Calu3 (cell line): ENCODE results near the gene ELOVL7. TPM values are rescaled to one million over a fixed set of nuclear protein-coding genes. Genes with fewer than 3 reads are reported as not detected.
"Not testable (repeated sequence)": the region's sequence is repeated elsewhere in the genome, so short reads cannot be mapped to it uniquely, and the experiment has no call there.

Source experiments
- BruUV-seq: library from RNA; stranded (reverse); fragments of 400-500 nt; replicated peaks from 2 replicates; lab custom pipeline; 2021; lab: Mats Ljungman, UMichigan
- CTCF ChIA-PET: fragments of 300-600 bp; sonication (Branson Sonifier 250); formaldehyde crosslinking; loops from one replicate; lab custom pipeline; 2022; ENCODE audit warnings: antibody characterized with exemption; lab: Charles Lee
- DNase-seq: peaks from one replicate; pipeline ENCODE4 v3.0.0; 2022
- H3K27ac Mint-ChIP-seq: one replicate; pipeline ENCODE4 v1.8.0; 2022; ENCODE audit warnings: mixed read lengths; ENCODE audit not compliant: unreplicated experiment
- H3K27me3 Mint-ChIP-seq: one replicate; pipeline ENCODE4 v1.8.0; 2022; ENCODE audit warnings: mixed read lengths; ENCODE audit not compliant: unreplicated experiment
- H3K36me3 Mint-ChIP-seq: one replicate; pipeline ENCODE4 v1.8.0; 2022; ENCODE audit warnings: mild to moderate bottlenecking, moderate library complexity, mixed read lengths; ENCODE audit not compliant: insufficient read depth, unreplicated experiment
- H3K4me1 Mint-ChIP-seq: one replicate; pipeline ENCODE4 v1.8.0; 2022; ENCODE audit warnings: mild to moderate bottlenecking, low read depth, mixed read lengths; ENCODE audit not compliant: unreplicated experiment
- H3K4me3 Mint-ChIP-seq: one replicate; pipeline ENCODE4 v1.8.0; 2022; ENCODE audit warnings: mild to moderate bottlenecking, low read depth, moderate library complexity, mixed read lengths; ENCODE audit not compliant: unreplicated experiment
- H3K9me3 Mint-ChIP-seq: one replicate; pipeline ENCODE4 v1.8.0; 2022; ENCODE audit warnings: low read depth, mixed read lengths; ENCODE audit not compliant: unreplicated experiment
- CTCF ChIP-seq: fragments of 200-600 bp; IDR thresholded peaks from one replicate; pipeline ENCODE4 v1.8.0; 2022; ENCODE audit warnings: antibody characterized with exemption; ENCODE audit not compliant: unreplicated experiment
- intact Hi-C: fragments of 100-400 bp; cut with micrococcal nuclease; formaldehyde crosslinking; loops from one replicate; pipeline ENCODE4 v1.10.0; 2022; ENCODE audit not compliant: unreplicated experiment
- total RNA-seq: library from RNA; stranded (reverse); gene quantifications from 2 replicates; pipeline ENCODE4 v1.2.3, GENCODE V29; 2022

The ELOVL7 gene
- total RNA-seq, 1 experiment from 2014 or later: 40.5 TPM

- no peaks in the 10 kb centered on the region for H3K36me3 Mint-ChIP-seq
- no peak overlapping the region for H3K27ac Mint-ChIP-seq
- H3K4me3 Mint-ChIP-seq: no peak overlapping the region
- intact Hi-C loops: loop anchor here (5.0 kb wide), 1 partner anchor 34 kb away; no protein-coding TSS in a partner anchor
- BruUV-seq: no TSS peak
- H3K27me3 Mint-ChIP-seq: no peaks in the 10 kb centered on the region
- peaks cover 35% of the 10 kb centered on the region for H3K4me1 Mint-ChIP-seq
- H3K9me3 Mint-ChIP-seq: no peaks in the 10 kb centered on the region
- TF ChIP-seq CTCF: no peak
- CTCF ChIA-PET: no interaction called here
- no peak for DNase-seq
Observed at GRCh38 chr5:60803712-60804111, 40.4 kb downstream of the ELOVL7 start.

GRCh38 chr5:60802986-60803385 is 41.1 kb downstream of the ELOVL7 start:
- Mint-ChIP-seq H3K9me3 (no peaks in the 10 kb centered on the region), H3K4me1 (peaks cover 37% of the 10 kb centered on the region), H3K4me3 (no peak overlapping the region), H3K27me3 (no peaks in the 10 kb centered on the region), H3K27ac (no peak overlapping the region), H3K36me3 (no peaks in the 10 kb centered on the region)
- TF ChIP-seq CTCF: no peak
- no TSS peak for BruUV-seq
- DNase-seq: no peak
- intact Hi-C loops: loop anchor here (5.0 kb wide), 1 partner anchor 34 kb away; no protein-coding TSS in a partner anchor
- CTCF ChIA-PET: no interaction called here

GRCh38 chr5:60802226-60802625 is 41.8 kb downstream of the ELOVL7 start:
- intact Hi-C loops: loop anchor here (5.0 kb wide), 1 partner anchor 35 kb away; no protein-coding TSS in a partner anchor
- Mint-ChIP-seq H3K27ac (no peak overlapping the region), H3K4me1 (peaks cover 37% of the 10 kb centered on the region), H3K4me3 (no peak overlapping the region), H3K36me3 (no peaks in the 10 kb centered on the region), H3K9me3 (no peaks in the 10 kb centered on the region), H3K27me3 (no peaks in the 10 kb centered on the region)
- TF ChIP-seq CTCF: no peak
- BruUV-seq: no TSS peak
- CTCF ChIA-PET: no interaction called here
- no peak for DNase-seq

DNA sequence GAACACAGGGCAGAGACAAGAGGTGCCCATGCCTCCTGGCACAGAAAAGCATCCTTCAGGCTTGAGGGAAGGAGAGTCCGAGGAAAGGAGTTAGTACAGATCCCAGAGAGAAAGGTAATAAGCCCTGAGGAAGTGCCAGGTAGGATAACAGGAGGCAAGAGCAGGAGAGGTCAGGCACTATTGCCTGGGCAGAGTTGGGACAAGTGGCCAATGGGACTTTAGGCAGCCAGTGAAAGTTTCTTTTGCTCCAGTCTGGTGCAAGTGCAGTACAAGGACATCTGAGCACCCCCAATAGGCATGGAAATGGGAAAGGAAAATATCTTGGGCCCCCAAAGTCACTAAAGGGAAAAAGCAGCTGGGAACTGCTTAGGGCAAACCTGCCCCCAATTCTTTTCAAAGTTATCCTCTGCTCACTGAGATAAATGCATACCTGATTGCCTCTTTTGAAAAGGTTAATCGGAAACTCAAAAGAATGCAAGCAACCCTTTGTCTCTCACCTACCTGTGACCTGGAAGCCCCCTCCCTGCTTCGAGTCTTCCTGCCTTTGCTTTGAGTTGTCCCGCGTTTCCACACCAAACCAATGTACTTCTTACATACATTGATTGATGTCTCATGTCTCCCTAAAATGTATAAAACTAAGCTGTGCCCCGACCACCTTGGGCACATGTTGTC is 46.5 kb downstream of the ELOVL7 start:
- Mint-ChIP-seq H3K36me3 (peaks cover 5% of the 10 kb centered on the region), H3K27ac (no peak overlapping the region), H3K9me3 (no peaks in the 10 kb centered on the region), H3K27me3 (no peaks in the 10 kb centered on the region), H3K4me1 (peaks cover 20% of the 10 kb centered on the region), H3K4me3 (no peak overlapping the region)
- DNase-seq: no peak
- intact Hi-C loops: no loop called here
- no peak for TF ChIP-seq CTCF
- no TSS peak for BruUV-seq
- CTCF ChIA-PET: no interaction called here

DNA sequence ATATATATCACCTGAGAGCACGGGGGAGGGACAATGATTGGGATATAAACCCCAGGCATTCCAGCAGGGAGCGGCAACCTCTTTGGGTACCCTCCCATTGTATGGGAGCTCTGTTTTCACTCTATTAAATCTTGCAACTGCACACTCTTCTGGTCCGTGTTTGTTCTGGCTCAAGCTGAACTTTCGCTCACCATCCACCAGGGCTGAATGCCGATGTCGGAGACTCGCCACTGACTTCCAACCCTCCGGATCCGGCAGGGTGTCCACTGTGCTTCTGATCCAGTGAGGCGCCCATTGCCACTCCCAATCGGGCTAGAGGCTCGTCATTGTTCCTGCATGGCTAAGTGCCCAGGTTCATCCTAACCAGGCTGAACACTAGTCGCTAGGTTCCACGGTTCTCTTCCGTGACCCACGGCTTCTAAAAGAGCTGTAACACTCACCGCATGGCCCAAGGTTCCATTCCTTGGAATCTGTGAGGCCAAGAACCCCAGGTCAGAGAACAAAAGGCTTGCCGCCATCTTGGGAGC is 48.6 kb downstream of the ELOVL7 start:
- H3K9me3 Mint-ChIP-seq, DNase-seq, intact Hi-C loops, H3K27ac Mint-ChIP-seq, H3K4me3 Mint-ChIP-seq, BruUV-seq, H3K27me3 Mint-ChIP-seq, H3K36me3 Mint-ChIP-seq: not testable (repeated sequence)
- peaks cover 24% of the 10 kb centered on the region for H3K4me1 Mint-ChIP-seq
- CTCF ChIA-PET: interaction anchor here (0.6 kb wide), 1 partner anchor 1915 kb away, joined by 4 read pairs; no protein-coding TSS in a partner anchor
